GM12878 (cell line): ENCODE results near the gene CFAP91. TPM values are rescaled to one million over a fixed set of nuclear protein-coding genes. Genes with fewer than 3 reads are reported as not detected.

ENCODE experiments used
- CHD1 ChIP-seq: IDR thresholded peaks from 2 replicates; pipeline ENCODE4 v1.6.1; 2012; ENCODE audit warnings: low read depth, low read length, improper control_type of control experiment
- FOS ChIP-seq: IDR thresholded peaks from 3 replicates; pipeline ENCODE4 v1.6.1; 2011; ENCODE audit warnings: borderline replicate concordance; ENCODE audit not compliant: insufficient read length; ENCODE audit errors: extremely low read depth
- MYB ChIP-seq: fragments of 150-350 bp; IDR thresholded peaks from 2 replicates; pipeline ENCODE4 v1.6.1; 2014; ENCODE audit warnings: mild to moderate bottlenecking, low read depth, low read length, borderline replicate concordance
- PAX8 ChIP-seq: fragments of 450-650 bp; IDR thresholded peaks from 2 replicates; pipeline ENCODE4 v1.6.1; 2017; ENCODE audit warnings: mild to moderate bottlenecking, moderate library complexity
- POLR2AphosphoS5 ChIP-seq: IDR thresholded peaks from 2 replicates; pipeline ENCODE4 v1.6.1; 2011; ENCODE audit warnings: mild to moderate bottlenecking, low read length, inconsistent platforms
- RBBP5 ChIP-seq: fragments of 200-600 bp; sonication (generic); conservative IDR thresholded peaks from 2 replicates; pipeline ENCODE4 v1.6.1; 2016
- SUPT20H ChIP-seq: IDR thresholded peaks from 2 replicates; pipeline ENCODE4 v1.6.1; 2011; ENCODE audit warnings: low read depth, mild to moderate bottlenecking, low read length, moderate library complexity, borderline replicate concordance; ENCODE audit not compliant: control insufficient read depth
- polyA plus RNA-seq, 11 experiments: library from polyadenylated mRNA; depleted of rRNA in 4 of 11; unstranded in 6 of 11; stranded (reverse) in 5 of 11; fragments of >200 nt; fragmentation: Nextera tagmentation in 4 of 11; fragmentation: Illumina TruSeq in 1 of 11; extraction: Ambion mirVana in 4 of 11; extraction: Trizol in 1 of 11; gene quantifications; 1 replicate in 1 of 11; 2 replicates in 10 of 11; pipeline versions ENCODE4 v1.2.1 to v1.2.3, GENCODE V29; 2011 to 2016; ENCODE audit warnings: inconsistent platforms in 2 of 11, missing spikeins in 2 of 11, low read depth in 1 of 11
- total RNA-seq, 4 experiments: library from RNA; depleted of rRNA in 3 of 4; stranded (reverse); fragments of >200 nt in 3 of 4; fragmentation: Illumina TruSeq in 1 of 4; extraction: Trizol in 1 of 4; gene quantifications; 2 replicates each; pipeline versions ENCODE4 v1.2.1 to v1.2.3, GENCODE V29; 2013 to 2021
- TF ChIP-seq, protein P1 (sequence below): IDR thresholded peaks from 2 replicates; pipeline ENCODE4 v1.6.1; 2011; ENCODE audit warnings: low read depth, low read length, improper control_type of control experiment, borderline replicate concordance

Gene CFAP91
- total and polyA plus RNA-seq, 10 of the 15 experiments (the other 5 are each of a cell fraction or from before 2014, with no cell fraction given): 0.03 to 2.2 (median 0.92) TPM

DNA sequence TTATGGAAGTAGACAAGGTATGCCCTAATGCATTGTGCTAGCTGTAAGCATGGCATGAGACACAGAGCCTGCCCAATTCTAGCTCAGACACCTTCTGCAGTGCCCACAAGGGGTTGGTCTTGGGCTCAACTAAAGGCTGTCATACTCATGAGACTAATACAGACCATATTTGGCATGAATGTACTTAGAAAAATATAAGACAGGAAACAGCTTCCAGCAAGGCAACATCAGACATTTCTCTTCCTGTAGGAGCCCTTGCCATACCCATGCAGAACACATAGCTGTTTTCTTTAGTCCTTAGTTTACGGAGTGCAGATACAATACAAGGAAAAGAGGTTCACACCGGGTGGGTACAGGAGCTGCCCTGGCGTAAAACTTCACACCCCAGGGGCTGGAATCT, 48.6 kb downstream of the CFAP91 start (continued):
- TF ChIP-seq MYB (no peak), SUPT20H (no peak), CHD1 (no peak), POLR2AphosphoS5 (no peak), FOS (no peak), PAX8 (no peak), RBBP5 (no peak)
- TF ChIP-seq, protein P1, sequence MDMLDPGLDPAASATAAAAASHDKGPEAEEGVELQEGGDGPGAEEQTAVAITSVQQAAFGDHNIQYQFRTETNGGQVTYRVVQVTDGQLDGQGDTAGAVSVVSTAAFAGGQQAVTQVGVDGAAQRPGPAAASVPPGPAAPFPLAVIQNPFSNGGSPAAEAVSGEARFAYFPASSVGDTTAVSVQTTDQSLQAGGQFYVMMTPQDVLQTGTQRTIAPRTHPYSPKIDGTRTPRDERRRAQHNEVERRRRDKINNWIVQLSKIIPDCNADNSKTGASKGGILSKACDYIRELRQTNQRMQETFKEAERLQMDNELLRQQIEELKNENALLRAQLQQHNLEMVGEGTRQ: no peak
- TF ChIP-seq, all 136 proteins: peak for 0

Other genes starting within 250 kb of the CFAP91 start
Only the 7 nearest of the 9 such genes appear.
- 55.5 and 59.3 TPM in 2 replicates for gene TIMMDC1, start 204.5 kb upstream of the CFAP91 start, total RNA-seq (2014; rRNA removed)
- gene TIMMDC1, start 204.5 kb upstream of the CFAP91 start, total RNA-seq (2014; rRNA removed; fragmentation: Illumina TruSeq; extraction: Trizol): 52.3 and 55.9 TPM in 2 replicates
- 76.3 and 79.7 TPM in 2 replicates for gene TIMMDC1, start 204.5 kb upstream of the CFAP91 start, total RNA-seq (2021)
- gene TIMMDC1, start 204.5 kb upstream of the CFAP91 start, polyA plus RNA-seq (2011; rRNA removed): 67.9 and 98.2 TPM in 2 replicates
- 56.7 and 64.3 TPM in 2 replicates for gene TIMMDC1, start 204.5 kb upstream of the CFAP91 start, polyA plus RNA-seq (2014; fragmentation: Illumina TruSeq; extraction: Trizol)
- gene TIMMDC1, start 204.5 kb upstream of the CFAP91 start, polyA plus RNA-seq (2014; fragmentation: Nextera tagmentation; extraction: Ambion mirVana): 100 to 1,000 TPM; 136 to 146 TPM
- 62.5 and 70.8 TPM in 2 replicates for gene TIMMDC1, start 204.5 kb upstream of the CFAP91 start, polyA plus RNA-seq (2014; rRNA removed)
- gene TIMMDC1, start 204.5 kb upstream of the CFAP91 start, polyA plus RNA-seq (2016; fragmentation: Nextera tagmentation; extraction: Ambion mirVana): 100 to 1,000 TPM; 138 to 142 TPM
- 68.7 and 83.3 TPM in 2 replicates for gene CD80, start 143.4 kb upstream of the CFAP91 start, total RNA-seq (2014; rRNA removed)
- gene CD80, start 143.4 kb upstream of the CFAP91 start, total RNA-seq (2014; rRNA removed; fragmentation: Illumina TruSeq; extraction: Trizol): 64.3 and 70.2 TPM in 2 replicates
- 51.8 and 54.4 TPM in 2 replicates for gene CD80, start 143.4 kb upstream of the CFAP91 start, total RNA-seq (2021)
- gene CD80, start 143.4 kb upstream of the CFAP91 start, polyA plus RNA-seq (2011; rRNA removed): 137 and 157 TPM in 2 replicates
- gene CD80, start 143.4 kb upstream of the CFAP91 start, polyA plus RNA-seq (2014; fragmentation: Illumina TruSeq; extraction: Trizol): 61.8 and 81.6 TPM in 2 replicates
- gene CD80, start 143.4 kb upstream of the CFAP91 start, polyA plus RNA-seq (2014; fragmentation: Nextera tagmentation; extraction: Ambion mirVana): 10 to 100 TPM; 42.5 to 54.1 TPM
- 60.9 and 68.5 TPM in 2 replicates for gene CD80, start 143.4 kb upstream of the CFAP91 start, polyA plus RNA-seq (2014; rRNA removed)
- 10 to 100 TPM; 41.4 to 44.5 TPM for gene CD80, start 143.4 kb upstream of the CFAP91 start, polyA plus RNA-seq (2016; fragmentation: Nextera tagmentation; extraction: Ambion mirVana)
- 15.4 and 17.2 TPM in 2 replicates for gene ADPRH, start 123.5 kb upstream of the CFAP91 start, total RNA-seq (2014; rRNA removed)
- 12.2 and 13.2 TPM in 2 replicates for gene ADPRH, start 123.5 kb upstream of the CFAP91 start, total RNA-seq (2014; rRNA removed; fragmentation: Illumina TruSeq; extraction: Trizol)
- 24.9 and 26.0 TPM in 2 replicates for gene ADPRH, start 123.5 kb upstream of the CFAP91 start, total RNA-seq (2021)
- gene ADPRH, start 123.5 kb upstream of the CFAP91 start, polyA plus RNA-seq (2011; rRNA removed): 32.6 and 33.1 TPM in 2 replicates
- 24.5 and 25.8 TPM in 2 replicates for gene ADPRH, start 123.5 kb upstream of the CFAP91 start, polyA plus RNA-seq (2014; fragmentation: Illumina TruSeq; extraction: Trizol)
- 1 to 10 TPM; 2.3 to 3.7 TPM for gene ADPRH, start 123.5 kb upstream of the CFAP91 start, polyA plus RNA-seq (2014; fragmentation: Nextera tagmentation; extraction: Ambion mirVana)
- 16.5 and 19.1 TPM in 2 replicates for gene ADPRH, start 123.5 kb upstream of the CFAP91 start, polyA plus RNA-seq (2014; rRNA removed)
- gene ADPRH, start 123.5 kb upstream of the CFAP91 start, polyA plus RNA-seq (2016; fragmentation: Nextera tagmentation; extraction: Ambion mirVana): 10 to 100 TPM; 19.0 to 22.0 TPM
- gene PLA1A, start 105.1 kb upstream of the CFAP91 start, total RNA-seq (2014; rRNA removed): 5.9 and 6.5 TPM in 2 replicates
- 4.7 TPM in 2 replicates for gene PLA1A, start 105.1 kb upstream of the CFAP91 start, total RNA-seq (2014; rRNA removed; fragmentation: Illumina TruSeq; extraction: Trizol)
- 3.8 and 4.4 TPM in 2 replicates for gene PLA1A, start 105.1 kb upstream of the CFAP91 start, total RNA-seq (2021)
- gene PLA1A, start 105.1 kb upstream of the CFAP91 start, polyA plus RNA-seq (2011; rRNA removed): 106 TPM in 2 replicates
- 4.9 and 6.7 TPM in 2 replicates for gene PLA1A, start 105.1 kb upstream of the CFAP91 start, polyA plus RNA-seq (2014; fragmentation: Illumina TruSeq; extraction: Trizol)
- 1 to 10 TPM; 2.9 to 3.5 TPM for gene PLA1A, start 105.1 kb upstream of the CFAP91 start, polyA plus RNA-seq (2014; fragmentation: Nextera tagmentation; extraction: Ambion mirVana)
- gene PLA1A, start 105.1 kb upstream of the CFAP91 start, polyA plus RNA-seq (2014; rRNA removed): 3.1 and 3.9 TPM in 2 replicates
- gene PLA1A, start 105.1 kb upstream of the CFAP91 start, polyA plus RNA-seq (2016; fragmentation: Nextera tagmentation; extraction: Ambion mirVana): 1 to 10 TPM; 5.3 to 7.2 TPM
- 3.4 and 3.9 TPM in 2 replicates for gene POPDC2, start 42.4 kb upstream of the CFAP91 start, total RNA-seq (2014; rRNA removed)
- 2.7 and 7.5 TPM in 2 replicates for gene POPDC2, start 42.4 kb upstream of the CFAP91 start, total RNA-seq (2014; rRNA removed; fragmentation: Illumina TruSeq; extraction: Trizol)
- 3.5 and 3.9 TPM in 2 replicates for gene POPDC2, start 42.4 kb upstream of the CFAP91 start, total RNA-seq (2021)
- 8.6 and 12.7 TPM in 2 replicates for gene POPDC2, start 42.4 kb upstream of the CFAP91 start, polyA plus RNA-seq (2011; rRNA removed)
- 2.6 and 3.6 TPM in 2 replicates for gene POPDC2, start 42.4 kb upstream of the CFAP91 start, polyA plus RNA-seq (2014; fragmentation: Illumina TruSeq; extraction: Trizol)
- 1 to 10 TPM; 3.5 to 5.3 TPM for gene POPDC2, start 42.4 kb upstream of the CFAP91 start, polyA plus RNA-seq (2014; fragmentation: Nextera tagmentation; extraction: Ambion mirVana)
- 3.8 and 6.1 TPM in 2 replicates for gene POPDC2, start 42.4 kb upstream of the CFAP91 start, polyA plus RNA-seq (2014; rRNA removed)
- gene POPDC2, start 42.4 kb upstream of the CFAP91 start, polyA plus RNA-seq (2016; fragmentation: Nextera tagmentation; extraction: Ambion mirVana): 1 to 10 TPM; 1.8 to 4.0 TPM
- gene COX17, start 25.6 kb upstream of the CFAP91 start, total RNA-seq (2014; rRNA removed): 150 and 153 TPM in 2 replicates
- 191 and 199 TPM in 2 replicates for gene COX17, start 25.6 kb upstream of the CFAP91 start, total RNA-seq (2014; rRNA removed; fragmentation: Illumina TruSeq; extraction: Trizol)
- 111 and 113 TPM in 2 replicates for gene COX17, start 25.6 kb upstream of the CFAP91 start, total RNA-seq (2021)
- gene COX17, start 25.6 kb upstream of the CFAP91 start, polyA plus RNA-seq (2011; rRNA removed): 112 and 123 TPM in 2 replicates
- gene COX17, start 25.6 kb upstream of the CFAP91 start, polyA plus RNA-seq (2014; fragmentation: Illumina TruSeq; extraction: Trizol): 53.8 and 115 TPM in 2 replicates
- 100 to 1,000 TPM; 615 to 717 TPM for gene COX17, start 25.6 kb upstream of the CFAP91 start, polyA plus RNA-seq (2014; fragmentation: Nextera tagmentation; extraction: Ambion mirVana)
- gene COX17, start 25.6 kb upstream of the CFAP91 start, polyA plus RNA-seq (2014; rRNA removed): 288 and 295 TPM in 2 replicates
- gene COX17, start 25.6 kb upstream of the CFAP91 start, polyA plus RNA-seq (2016; fragmentation: Nextera tagmentation; extraction: Ambion mirVana): 100 to 1,000 TPM; 370 to 376 TPM
- 0.62 and 0.76 TPM in 2 replicates for gene NR1I2, start 79.1 kb downstream of the CFAP91 start, total RNA-seq (2014; rRNA removed)
- gene NR1I2, start 79.1 kb downstream of the CFAP91 start, total RNA-seq (2014; rRNA removed; fragmentation: Illumina TruSeq; extraction: Trizol): 0.41 and 0.45 TPM in 2 replicates
- 0.90 and 0.96 TPM in 2 replicates for gene NR1I2, start 79.1 kb downstream of the CFAP91 start, total RNA-seq (2021)
- 0.09 and 0.26 TPM in 2 replicates for gene NR1I2, start 79.1 kb downstream of the CFAP91 start, polyA plus RNA-seq (2011; rRNA removed)
- gene NR1I2, start 79.1 kb downstream of the CFAP91 start, polyA plus RNA-seq (2014; fragmentation: Illumina TruSeq; extraction: Trizol): 0.32 and 0.51 TPM in 2 replicates
- under 1 TPM; 0.03 to 0.16 TPM for gene NR1I2, start 79.1 kb downstream of the CFAP91 start, polyA plus RNA-seq (2014; fragmentation: Nextera tagmentation; extraction: Ambion mirVana)
- 0.90 and 1.0 TPM in 2 replicates for gene NR1I2, start 79.1 kb downstream of the CFAP91 start, polyA plus RNA-seq (2014; rRNA removed)
- under 1 TPM; 0.28 to 0.87 TPM for gene NR1I2, start 79.1 kb downstream of the CFAP91 start, polyA plus RNA-seq (2016; fragmentation: Nextera tagmentation; extraction: Ambion mirVana)